Suprapubic skin (tissue), 4 donors: Measurements from ENCODE around the gene RAVER1.

ENCODE experiments used
- EP300 ChIP-seq: sonication (generic); formaldehyde crosslinking; IDR thresholded peaks from one replicate; pipeline ENCODE4 v1.6.1; 2017; ENCODE audit warnings: antibody characterized with exemption
- POLR2AphosphoS5 ChIP-seq, 3 donors: sonication (generic); formaldehyde crosslinking; IDR thresholded peaks; one replicate each; pipeline ENCODE4 v1.6.1; 2017; ENCODE audit warnings: antibody characterized with exemption in 3 of 3
- TF ChIP-seq, protein P1 (sequence below), 2 donors: fragments of 200-600 bp in 1 of 2; fragments of 450-650 bp in 1 of 2; sonication (generic) in 1 of 2; IDR thresholded peaks; one replicate each; pipeline ENCODE4 v1.5.1; 2016 to 2019; ENCODE audit warnings: antibody characterized with exemption in 2 of 2, mild to moderate bottlenecking in 1 of 2, moderate library complexity in 1 of 2

DNA sequence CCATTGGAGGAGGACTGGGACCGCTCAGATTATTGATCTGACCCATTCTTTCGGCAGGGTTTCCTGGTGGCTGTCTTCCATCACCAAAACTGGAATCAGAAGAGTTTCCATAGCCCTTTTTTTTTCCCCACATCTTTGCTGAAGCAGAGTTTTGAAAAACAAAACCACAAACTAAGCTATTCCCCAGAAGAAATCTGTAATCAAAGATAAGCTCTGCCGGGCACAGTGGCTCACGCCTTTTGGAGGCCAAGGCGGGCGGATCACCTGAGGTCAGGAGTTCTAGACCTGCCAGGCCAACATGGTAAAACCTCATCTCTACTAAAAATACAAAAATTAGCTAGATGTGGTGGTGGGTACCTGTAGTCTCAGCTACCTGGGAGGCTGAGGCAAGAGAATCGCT is 66.6 kb downstream of the RAVER1 start:
- TF ChIP-seq, protein P1, sequence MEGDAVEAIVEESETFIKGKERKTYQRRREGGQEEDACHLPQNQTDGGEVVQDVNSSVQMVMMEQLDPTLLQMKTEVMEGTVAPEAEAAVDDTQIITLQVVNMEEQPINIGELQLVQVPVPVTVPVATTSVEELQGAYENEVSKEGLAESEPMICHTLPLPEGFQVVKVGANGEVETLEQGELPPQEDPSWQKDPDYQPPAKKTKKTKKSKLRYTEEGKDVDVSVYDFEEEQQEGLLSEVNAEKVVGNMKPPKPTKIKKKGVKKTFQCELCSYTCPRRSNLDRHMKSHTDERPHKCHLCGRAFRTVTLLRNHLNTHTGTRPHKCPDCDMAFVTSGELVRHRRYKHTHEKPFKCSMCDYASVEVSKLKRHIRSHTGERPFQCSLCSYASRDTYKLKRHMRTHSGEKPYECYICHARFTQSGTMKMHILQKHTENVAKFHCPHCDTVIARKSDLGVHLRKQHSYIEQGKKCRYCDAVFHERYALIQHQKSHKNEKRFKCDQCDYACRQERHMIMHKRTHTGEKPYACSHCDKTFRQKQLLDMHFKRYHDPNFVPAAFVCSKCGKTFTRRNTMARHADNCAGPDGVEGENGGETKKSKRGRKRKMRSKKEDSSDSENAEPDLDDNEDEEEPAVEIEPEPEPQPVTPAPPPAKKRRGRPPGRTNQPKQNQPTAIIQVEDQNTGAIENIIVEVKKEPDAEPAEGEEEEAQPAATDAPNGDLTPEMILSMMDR (IDR thresholded peaks at IDR 0.05) = no peak
- TF ChIP-seq EP300 = no peak
- no peak for TF ChIP-seq POLR2AphosphoS5 (IDR thresholded peaks at IDR 0.05)
